GM12878 (cell line): ENCODE measurements around the gene INTS6L. TPM values are rescaled to one million over a fixed set of nuclear protein-coding genes. Genes with fewer than 3 reads are reported as not detected.
"Not testable (repeated sequence)": the region's sequence is repeated elsewhere in the genome, so short reads cannot be mapped to it uniquely, and the experiment has no call there.

Experiments used
- ATAC-seq: fragments of 200-7000 bp; cut with Tn5 transposase; 3 replicates; pipeline ENCODE4 v1.9.1; 2020; ENCODE audit warnings: mild to moderate bottlenecking, moderate library complexity
- BruUV-seq: library from RNA; stranded (reverse); fragments of 400-500 nt; replicated peaks from 2 replicates; lab custom pipeline; 2021; lab: Mats Ljungman, UMichigan
- CTCF ChIA-PET: fragments of 300-600 bp; sonication (Branson Sonifier 250); formaldehyde crosslinking; extraction: SDS; loops from one replicate; lab custom pipeline; 2021; ENCODE audit warnings: inconsistent platforms; lab: Yijun Ruan, JAX
- POLR2A ChIA-PET: fragments of 350-600 bp; formaldehyde crosslinking; extraction: SDS; loops from one replicate; lab custom pipeline; 2021; ENCODE audit warnings: inconsistent platforms; lab: Charles Lee
- RAD21 ChIA-PET: fragments of 300-600 bp; sonication (Branson Sonifier 250); formaldehyde crosslinking; loops from one replicate; lab custom pipeline; 2023; ENCODE audit warnings: antibody characterized with exemption; ENCODE audit not compliant: unreplicated experiment; lab: Charles Lee
- SMC1A ChIA-PET: fragments of 300-600 bp; sonication (Branson Sonifier 250); formaldehyde crosslinking; loops from one replicate; lab custom pipeline; 2023; ENCODE audit not compliant: unreplicated experiment, uncharacterized antibody; lab: Charles Lee
- DNase-seq: peaks from one replicate; pipeline ENCODE4 v3.0.0-alpha.2; 2011; ENCODE audit warnings: low read depth, low spot score
- FAIRE-seq: peaks from 3 replicates; lab custom pipeline; 2011; peaks lifted over from hg19 to GRCh38; lab: Jason Lieb, UNC
- H2AFZ ChIP-seq: 2 replicates; pipeline ENCODE4 v1.6.0; 2011; ENCODE audit warnings: low read depth, low read length, control low read depth; ENCODE audit not compliant: control insufficient read depth
- H3K27ac ChIP-seq: 2 replicates; pipeline ENCODE4 v1.5.1; 2011; ENCODE audit warnings: control low read depth; ENCODE audit not compliant: control insufficient read depth, insufficient read depth
- H3K27me3 ChIP-seq, 2 experiments: replicated peaks in 1 of 2; 2 replicates each; pipeline versions ENCODE4 v1.6.0 to v1.6.1; 2011; ENCODE audit warnings: low read length in 1 of 2; ENCODE audit not compliant: control insufficient read depth in 2 of 2, insufficient read depth in 2 of 2
- H3K36me3 ChIP-seq, 2 experiments: 2 replicates each; pipeline ENCODE4 v1.5.1; 2011; ENCODE audit warnings: low read length in 1 of 2; ENCODE audit not compliant: control insufficient read depth in 2 of 2, insufficient read depth in 2 of 2
- H3K4me1 ChIP-seq: 2 replicates; pipeline ENCODE4 v1.6.1; 2011; ENCODE audit warnings: mild to moderate bottlenecking, low read length, moderate library complexity, mixed read lengths; ENCODE audit not compliant: control insufficient read depth, insufficient read depth
- H3K4me2 ChIP-seq: 2 replicates; pipeline ENCODE4 v1.6.0; 2011; ENCODE audit warnings: control low read depth; ENCODE audit not compliant: control insufficient read depth, insufficient read depth
- H3K4me3 ChIP-seq: fragments of 200-600 bp; sonication (generic); 2 replicates; pipeline ENCODE4 v1.5.1; 2016
- H3K79me2 ChIP-seq: 2 replicates; pipeline ENCODE4 v1.6.0; 2011; ENCODE audit warnings: low read length; ENCODE audit not compliant: control insufficient read depth, insufficient read depth
- H3K9ac ChIP-seq: 2 replicates; pipeline ENCODE4 v1.8.0; 2011; ENCODE audit warnings: low read length, control low read depth, mixed read lengths; ENCODE audit not compliant: control insufficient read depth, insufficient read depth
- H3K9me3 ChIP-seq: replicated peaks from 3 replicates; pipeline ENCODE4 v1.5.1; 2011; ENCODE audit warnings: mild to moderate bottlenecking, low read length; ENCODE audit not compliant: control insufficient read depth, insufficient read depth
- H4K20me1 ChIP-seq: 2 replicates; pipeline ENCODE4 v1.6.0; 2011; ENCODE audit not compliant: control insufficient read depth, insufficient read depth
- BHLHE40 ChIP-seq, 2 experiments: fragments of 450-650 bp in 1 of 2; IDR thresholded peaks; 2 replicates each; pipeline ENCODE4 v1.6.1; 2011 to 2017; ENCODE audit warnings: low read depth in 2 of 2, borderline replicate concordance in 1 of 2, improper control_type of control experiment in 1 of 2, low read length in 1 of 2, mild to moderate bottlenecking in 1 of 2
- ZBED1 ChIP-seq: IDR thresholded peaks from 2 replicates; pipeline ENCODE4 v1.6.1; 2016; ENCODE audit warnings: borderline replicate concordance
- WGBS: methylation state at CpG from one replicate; pipeline ENCODE4 v1.1.6; 2016; ENCODE audit warnings: low lambda C conversion rate; ENCODE audit not compliant: insufficient replicate concordance, insufficient coverage; ENCODE audit errors: missing lambda C conversion rate; 5-methylcytosine and 5-hydroxymethylcytosine counted together
- in situ Hi-C: fragments of 300-500 bp; cut with MboI; formaldehyde crosslinking; loops from 9 replicates; pipeline ENCODE4 v1.14.3; 2018; ENCODE audit warnings: mixed read lengths
- intact Hi-C: fragments of 100-400 bp; cut with micrococcal nuclease; formaldehyde crosslinking; loops from one replicate; pipeline ENCODE4 v1.14.2; 2022; ENCODE audit not compliant: unreplicated experiment
- polyA plus RNA-seq, 11 experiments: library from polyadenylated mRNA; depleted of rRNA in 4 of 11; unstranded in 6 of 11; stranded (reverse) in 5 of 11; fragments of >200 nt; fragmentation: Nextera tagmentation in 4 of 11; fragmentation: Illumina TruSeq in 1 of 11; extraction: Ambion mirVana in 4 of 11; extraction: Trizol in 1 of 11; gene quantifications; 1 replicate in 1 of 11; 2 replicates in 10 of 11; pipeline versions ENCODE4 v1.2.1 to v1.2.3, GENCODE V29; 2011 to 2016; ENCODE audit warnings: inconsistent platforms in 2 of 11, missing spikeins in 2 of 11, low read depth in 1 of 11
- total RNA-seq, 4 experiments: library from RNA; depleted of rRNA in 3 of 4; stranded (reverse); fragments of >200 nt in 3 of 4; fragmentation: Illumina TruSeq in 1 of 4; extraction: Trizol in 1 of 4; gene quantifications; 2 replicates each; pipeline versions ENCODE4 v1.2.1 to v1.2.3, GENCODE V29; 2013 to 2021
- TF ChIP-seq, protein P1 (sequence below), 3 experiments: IDR thresholded peaks in 2 of 3; conservative IDR thresholded peaks in 1 of 3; 2 replicates each; pipeline ENCODE4 v1.5.1; 2011; ENCODE audit warnings: low read depth in 3 of 3, low read length in 3 of 3, mild to moderate bottlenecking in 3 of 3, control low read depth in 2 of 3, moderate library complexity in 2 of 3, inconsistent platforms in 1 of 3, mixed read lengths in 1 of 3; ENCODE audit not compliant: control insufficient read depth in 2 of 3, insufficient read depth in 1 of 3; ENCODE audit errors: extremely low read depth in 1 of 3

INTS6L gene
- total and polyA plus RNA-seq, 10 of the 15 experiments (the other 5 are each of a cell fraction or from before 2014, with no cell fraction given), result 4.9 to 84.9 (median 15.3) TPM

DNA sequence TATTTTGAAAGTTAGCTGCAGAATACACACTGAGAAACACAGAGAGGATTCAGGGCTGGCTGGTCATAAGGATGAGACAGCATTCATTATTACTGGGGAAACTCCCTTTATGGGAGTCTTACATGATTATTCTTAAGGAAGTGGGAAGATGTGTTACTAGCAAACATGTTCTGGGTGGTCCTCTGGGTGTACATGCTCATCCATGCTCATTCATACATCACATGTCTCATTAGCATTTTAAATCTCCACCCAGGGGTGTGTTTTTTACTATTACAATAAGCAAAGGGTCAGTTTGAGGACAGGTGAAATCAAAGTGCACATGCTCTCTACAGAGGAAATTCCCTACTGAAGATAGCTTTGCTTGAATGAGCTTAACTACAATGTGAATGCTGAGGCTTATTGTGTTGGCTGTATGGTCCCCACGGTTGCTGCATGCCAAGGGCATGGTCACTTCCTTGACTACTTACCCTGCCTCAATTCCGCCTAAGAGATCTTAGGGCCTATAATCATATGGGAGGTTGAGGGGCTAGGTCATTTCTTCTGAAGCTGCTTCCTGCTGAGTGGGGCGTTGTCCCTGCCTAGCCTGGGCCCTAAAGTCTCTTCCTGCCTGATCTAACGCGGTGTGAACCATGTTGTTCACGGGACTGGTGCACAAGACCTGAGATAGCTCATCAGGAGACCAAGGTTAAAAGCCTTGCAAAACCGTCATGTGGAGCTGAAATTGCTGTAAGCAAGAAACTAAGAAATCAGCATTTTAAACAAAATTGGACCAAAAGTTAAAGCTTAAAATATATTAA lies 104.1 kb downstream of the INTS6L start:
- BruUV-seq, RAD21 ChIA-PET: not testable (repeated sequence)

DNA sequence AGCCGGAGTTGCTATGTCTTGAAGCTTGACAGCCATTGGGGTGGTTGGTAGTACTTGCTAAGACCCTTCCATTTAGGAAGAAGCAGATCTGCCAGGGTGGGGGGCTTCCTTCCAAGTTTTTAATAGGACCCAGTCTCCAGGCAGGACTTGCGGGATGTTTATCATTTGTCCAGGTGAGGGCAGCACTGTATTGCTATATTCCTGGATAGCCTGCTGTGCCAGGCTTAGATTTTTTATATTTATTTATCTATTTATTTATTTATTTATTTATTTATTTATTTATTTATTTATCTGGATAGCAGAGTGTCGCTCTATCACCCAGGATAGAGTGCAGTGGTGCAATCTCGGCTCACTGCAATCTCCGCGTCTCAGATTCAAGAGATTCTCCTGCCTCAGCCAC lies 105.5 kb downstream of the INTS6L start:
- ChIA-PET POLR2A (interaction anchor here (0.6 kb wide), 1 partner anchor 1277 kb away, joined by 3 read pairs; no protein-coding TSS in a partner anchor), RAD21 (interaction anchor here (0.9 to 1.0 kb wide), 2 partner anchors 34 to 72 kb away, joined by 3 to 5 read pairs; no protein-coding TSS in a partner anchor), CTCF (interaction anchor here (0.8 to 1.6 kb wide), 5 partner anchors 12 to 144 kb away, joined by 3 to 4 read pairs (median 3); no protein-coding TSS in a partner anchor), SMC1A (interaction anchor here (1.1 kb wide), 1 partner anchor 32 kb away, joined by 3 read pairs; no protein-coding TSS in a partner anchor)
- H3K27me3 ChIP-seq, result no peaks in the 10 kb centered on the region
- no peak overlapping the region for H3K4me2 ChIP-seq
- no TSS peak for BruUV-seq
- no peak for TF ChIP-seq ZBED1
- TF ChIP-seq, protein P1, sequence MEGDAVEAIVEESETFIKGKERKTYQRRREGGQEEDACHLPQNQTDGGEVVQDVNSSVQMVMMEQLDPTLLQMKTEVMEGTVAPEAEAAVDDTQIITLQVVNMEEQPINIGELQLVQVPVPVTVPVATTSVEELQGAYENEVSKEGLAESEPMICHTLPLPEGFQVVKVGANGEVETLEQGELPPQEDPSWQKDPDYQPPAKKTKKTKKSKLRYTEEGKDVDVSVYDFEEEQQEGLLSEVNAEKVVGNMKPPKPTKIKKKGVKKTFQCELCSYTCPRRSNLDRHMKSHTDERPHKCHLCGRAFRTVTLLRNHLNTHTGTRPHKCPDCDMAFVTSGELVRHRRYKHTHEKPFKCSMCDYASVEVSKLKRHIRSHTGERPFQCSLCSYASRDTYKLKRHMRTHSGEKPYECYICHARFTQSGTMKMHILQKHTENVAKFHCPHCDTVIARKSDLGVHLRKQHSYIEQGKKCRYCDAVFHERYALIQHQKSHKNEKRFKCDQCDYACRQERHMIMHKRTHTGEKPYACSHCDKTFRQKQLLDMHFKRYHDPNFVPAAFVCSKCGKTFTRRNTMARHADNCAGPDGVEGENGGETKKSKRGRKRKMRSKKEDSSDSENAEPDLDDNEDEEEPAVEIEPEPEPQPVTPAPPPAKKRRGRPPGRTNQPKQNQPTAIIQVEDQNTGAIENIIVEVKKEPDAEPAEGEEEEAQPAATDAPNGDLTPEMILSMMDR (IDR thresholded peaks at IDR 0.05 in 2 of 3, conservative IDR thresholded peaks at IDR 0.05 in 1 of 3; ENCODE audit: control insufficient read depth in 2 of 3, extremely low read depth in 1 of 3, insufficient read depth in 1 of 3, low read depth in 3 of 3, low read length in 3 of 3), result peak in 1 of 3 experiments; percentile 13; a peak in 1 of 6 replicates
- intact Hi-C loops (no loop called here), in situ Hi-C loops (no loop called here)
- H2AFZ ChIP-seq, result no peak overlapping the region
- H3K4me3 ChIP-seq, result no peak overlapping the region
- FAIRE-seq (no peak), ATAC-seq (no peak), DNase-seq (no peak)
- H3K9me3 ChIP-seq, result no peaks in the 10 kb centered on the region
- no peak overlapping the region for H3K9ac ChIP-seq
- WGBS, result 70% methylated on average over 6 of the region's 6 CpGs
- H3K4me1 ChIP-seq, result no peaks in the 10 kb centered on the region
- no peaks in the 10 kb centered on the region for H4K20me1 ChIP-seq
- no peaks in the 10 kb centered on the region for H3K79me2 ChIP-seq
- no peak overlapping the region for H3K27ac ChIP-seq
- H3K36me3 ChIP-seq, result no peaks in the 10 kb centered on the region

More for the DNA sequence above, 104.1 kb downstream of the INTS6L start:
- CTCF ChIA-PET, result interaction anchor here (1.3 to 1.5 kb wide), 4 partner anchors 11 to 307 kb away, joined by 3 to 5 read pairs (median 4); no protein-coding TSS in a partner anchor
- not testable (repeated sequence) for H3K9ac ChIP-seq, H3K4me3 ChIP-seq
- peak in 1 of 2 experiments; percentile 5; a peak in 1 of 4 replicates for TF ChIP-seq BHLHE40 (IDR thresholded peaks at IDR 0.05; ENCODE audit: borderline replicate concordance in 1 of 2, low read depth in 2 of 2, low read length in 1 of 2)
- TF ChIP-seq, all 136 proteins: peak for 1; not testable (repeated sequence) for 135
- H3K4me2 ChIP-seq, H3K27me3 ChIP-seq, H4K20me1 ChIP-seq, H3K27ac ChIP-seq, H2AFZ ChIP-seq, H3K9me3 ChIP-seq, H3K4me1 ChIP-seq, H3K36me3 ChIP-seq, POLR2A ChIA-PET, H3K79me2 ChIP-seq, in situ Hi-C loops, intact Hi-C loops: not testable (repeated sequence)
- FAIRE-seq, result peak; percentile 47
- DNase-seq, result peak; percentile 11
- SMC1A ChIA-PET, result interaction anchor here (0.7 to 1.2 kb wide), 2 partner anchors 29 to 33 kb away, joined by 3 read pairs; no protein-coding TSS in a partner anchor
- ATAC-seq, result peak; percentile 81
- 17% methylated on average over 4 of the region's 7 CpGs for WGBS
